Mucosa of rectum (tissue), 2 donors: ENCODE measurements around the gene PGA3.
"Not testable (repeated sequence)": the region's sequence is repeated elsewhere in the genome, so short reads cannot be mapped to it uniquely, and the experiment has no call there.

Experiments used
- H3K27ac ChIP-seq, 2 donors: one replicate each; pipeline ENCODE4 v1.7.0; 2013; ENCODE audit warnings: inconsistent platforms in 2 of 2, low read depth in 2 of 2, low read length in 2 of 2
- H3K27me3 ChIP-seq, 2 donors: one replicate each; pipeline ENCODE4 v1.7.0; 2013; ENCODE audit warnings: low read length in 2 of 2; ENCODE audit not compliant: control insufficient read depth in 2 of 2, insufficient read depth in 2 of 2
- H3K36me3 ChIP-seq, 2 donors: one replicate each; pipeline ENCODE4 v1.7.0; 2013; ENCODE audit warnings: low read length in 2 of 2; ENCODE audit not compliant: control insufficient read depth in 2 of 2, insufficient read depth in 2 of 2
- H3K4me1 ChIP-seq, 2 donors: one replicate each; pipeline ENCODE4 v1.7.0; 2013; ENCODE audit warnings: low read length in 2 of 2, mild to moderate bottlenecking in 1 of 2; ENCODE audit not compliant: control insufficient read depth in 2 of 2, insufficient read depth in 2 of 2
- H3K4me3 ChIP-seq, 2 donors: one replicate each; pipeline ENCODE4 v1.7.0; 2013; ENCODE audit warnings: low read length in 2 of 2
- H3K9ac ChIP-seq, 2 donors: one replicate each; pipeline ENCODE4 v1.7.0; 2013; ENCODE audit warnings: low read length in 2 of 2, low read depth in 1 of 2, mild to moderate bottlenecking in 1 of 2
- H3K9me3 ChIP-seq, 2 donors: one replicate each; pipeline ENCODE4 v1.7.0; 2013; ENCODE audit warnings: low read length in 2 of 2; ENCODE audit not compliant: control insufficient read depth in 2 of 2
- donor health status: healthy.
- donor health status: Normal muscosa, but diverticular disease.

The PGA3 gene

GRCh38 chr11:61187505-61188130 is 15.7 kb upstream of the PGA3 start:
- H3K36me3 ChIP-seq = no peaks in the 10 kb centered on the region
- no peak overlapping the region for H3K4me3 ChIP-seq
- no peaks in the 10 kb centered on the region for H3K9me3 ChIP-seq
- H3K27ac ChIP-seq = no peak overlapping the region
- no peak overlapping the region for H3K9ac ChIP-seq
- no peaks in the 10 kb centered on the region for H3K4me1 ChIP-seq
- no peaks in the 10 kb centered on the region for H3K27me3 ChIP-seq

DNA sequence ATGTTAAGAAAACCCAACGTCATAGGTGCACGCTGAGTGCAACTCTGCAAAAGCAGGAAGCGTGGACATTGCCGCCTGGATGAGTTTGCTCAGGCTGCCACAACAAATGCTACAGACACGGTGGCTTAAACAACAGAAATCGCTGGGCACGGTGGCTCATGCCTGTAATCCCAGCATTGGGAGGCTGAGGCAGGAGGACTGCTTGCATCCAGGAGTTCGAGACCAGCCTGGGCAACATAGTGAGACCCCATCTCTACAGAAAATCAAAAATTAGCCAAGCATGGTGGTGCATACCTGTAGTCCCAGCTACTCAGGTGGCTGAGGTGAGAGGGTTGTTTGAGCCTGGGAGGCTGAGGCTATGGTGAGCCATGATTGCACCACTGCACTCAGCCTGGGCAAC is 13.4 kb upstream of the PGA3 start:
- Histone ChIP-seq H3K36me3 (no peaks in the 10 kb centered on the region), H3K9me3 (no peaks in the 10 kb centered on the region), H3K27ac (no peak overlapping the region), H3K4me3 (no peak overlapping the region), H3K4me1 (no peaks in the 10 kb centered on the region), H3K9ac (no peak overlapping the region), H3K27me3 (no peaks in the 10 kb centered on the region)

DNA sequence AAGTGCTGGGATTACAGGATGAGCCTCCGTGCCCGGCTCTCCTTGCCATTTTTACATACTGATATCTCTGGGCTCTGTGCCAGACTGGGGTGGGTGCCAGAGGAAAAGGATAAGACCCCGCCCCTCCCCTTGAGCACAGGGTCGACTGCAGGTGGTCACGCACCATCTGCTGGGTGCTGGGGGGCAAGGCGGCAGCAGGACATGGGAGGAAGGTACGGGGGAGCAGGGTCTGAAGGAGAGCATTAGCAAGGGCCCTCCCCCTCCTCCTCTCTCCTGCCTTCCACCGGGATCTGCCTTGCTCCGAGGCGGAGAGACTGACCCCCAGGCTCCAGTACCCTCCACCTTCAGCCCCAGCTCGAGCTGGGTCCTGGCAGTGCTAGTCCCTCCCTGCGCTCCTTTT is 9.7 kb upstream of the PGA3 start:
- Histone ChIP-seq H3K36me3 (no peaks in the 10 kb centered on the region), H3K27me3 (no peaks in the 10 kb centered on the region), H3K9me3 (no peaks in the 10 kb centered on the region), H3K9ac (no peak overlapping the region), H3K27ac (no peak overlapping the region), H3K4me3 (no peak overlapping the region), H3K4me1 (no peaks in the 10 kb centered on the region)

- Histone ChIP-seq H3K9ac (no peak overlapping the region), H3K4me3 (no peak overlapping the region), H3K27me3 (no peaks in the 10 kb centered on the region), H3K36me3 (no peaks in the 10 kb centered on the region), H3K27ac (no peak overlapping the region), H3K9me3 (no peaks in the 10 kb centered on the region), H3K4me1 (no peaks in the 10 kb centered on the region)
Observed at GRCh38 chr11:61194169-61194671, 9.1 kb upstream of the PGA3 start.

- Histone ChIP-seq H3K27ac (no peak overlapping the region), H3K4me3 (no peak overlapping the region), H3K9me3 (no peaks in the 10 kb centered on the region), H3K36me3 (no peaks in the 10 kb centered on the region), H3K9ac (no peak overlapping the region), H3K27me3 (no peaks in the 10 kb centered on the region), H3K4me1 (no peaks in the 10 kb centered on the region)
Observed at GRCh38 chr11:61194981-61195695, 8.2 kb upstream of the PGA3 start.

- Histone ChIP-seq H3K9me3 (no peaks in the 10 kb centered on the region), H3K4me1 (no peaks in the 10 kb centered on the region), H3K4me3 (no peak overlapping the region), H3K9ac (no peak overlapping the region), H3K27ac (no peak overlapping the region), H3K36me3 (no peaks in the 10 kb centered on the region), H3K27me3 (no peaks in the 10 kb centered on the region)
Observed at GRCh38 chr11:61195719-61196118, 7.6 kb upstream of the PGA3 start.

DNA sequence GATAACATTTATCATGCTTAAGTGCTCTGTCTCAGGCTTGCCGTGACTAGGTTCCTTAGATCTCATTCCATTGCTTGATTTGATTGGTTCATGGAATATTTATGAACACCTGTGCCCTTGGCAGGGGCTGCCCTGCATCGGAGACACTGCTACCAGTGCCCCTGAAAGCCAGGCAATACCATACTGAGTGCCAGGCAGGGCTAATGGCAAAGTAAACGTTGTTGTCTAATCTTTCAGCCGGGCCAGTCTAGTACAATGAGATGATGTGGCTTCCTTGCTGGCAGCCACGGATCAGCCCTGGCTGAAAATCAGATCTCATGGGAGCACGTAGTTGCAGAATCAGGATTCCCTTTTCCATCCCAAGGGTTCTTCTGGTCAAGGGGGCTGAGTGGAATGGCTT is 5.0 kb upstream of the PGA3 start:
- Histone ChIP-seq H3K36me3 (no peaks in the 10 kb centered on the region), H3K9me3 (no peaks in the 10 kb centered on the region), H3K27me3 (no peaks in the 10 kb centered on the region), H3K9ac (no peak overlapping the region), H3K4me1 (no peaks in the 10 kb centered on the region), H3K4me3 (no peak overlapping the region), H3K27ac (no peak overlapping the region)

DNA sequence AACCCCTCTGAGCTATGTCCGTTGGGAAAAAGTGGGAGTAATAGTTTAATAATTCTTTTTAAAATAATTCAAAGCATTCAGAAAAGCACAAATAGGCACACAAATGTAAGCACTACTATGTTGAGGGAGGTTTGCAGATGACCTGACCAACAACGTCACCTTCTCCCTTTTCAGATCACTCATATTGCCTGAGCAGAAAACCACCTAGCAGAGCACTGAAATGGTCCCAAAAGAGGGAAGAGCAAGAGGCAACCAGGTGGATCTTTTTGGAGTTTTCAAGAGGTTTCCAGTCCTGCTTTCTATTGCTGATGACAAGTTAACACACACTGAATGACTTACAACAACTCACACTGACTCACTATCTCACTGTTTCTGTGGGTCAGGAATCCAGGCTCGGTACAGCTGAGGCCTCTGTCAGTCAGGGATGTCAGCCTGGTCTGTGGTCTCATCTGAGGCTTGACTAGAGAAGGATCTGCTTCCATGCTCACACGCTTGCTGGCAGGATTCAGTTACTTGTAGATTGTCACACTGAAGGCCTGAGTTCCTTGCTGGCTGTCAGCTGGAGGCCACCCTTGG is 4.3 kb upstream of the PGA3 start:
- no peaks in the 10 kb centered on the region for H3K27me3 ChIP-seq
- no peaks in the 10 kb centered on the region for H3K9me3 ChIP-seq
- H3K4me3 ChIP-seq = no peak overlapping the region
- H3K27ac ChIP-seq = no peak overlapping the region
- H3K36me3 ChIP-seq = no peaks in the 10 kb centered on the region
- no peak overlapping the region for H3K9ac ChIP-seq
- no peaks in the 10 kb centered on the region for H3K4me1 ChIP-seq

- Histone ChIP-seq H3K27ac (no peak overlapping the region), H3K36me3 (no peaks in the 10 kb centered on the region), H3K27me3 (no peaks in the 10 kb centered on the region), H3K4me1 (no peaks in the 10 kb centered on the region), H3K4me3 (no peak overlapping the region), H3K9ac (no peak overlapping the region), H3K9me3 (no peaks in the 10 kb centered on the region)
Observed at GRCh38 chr11:61201476-61201875, 1.8 kb upstream of the PGA3 start.

DNA sequence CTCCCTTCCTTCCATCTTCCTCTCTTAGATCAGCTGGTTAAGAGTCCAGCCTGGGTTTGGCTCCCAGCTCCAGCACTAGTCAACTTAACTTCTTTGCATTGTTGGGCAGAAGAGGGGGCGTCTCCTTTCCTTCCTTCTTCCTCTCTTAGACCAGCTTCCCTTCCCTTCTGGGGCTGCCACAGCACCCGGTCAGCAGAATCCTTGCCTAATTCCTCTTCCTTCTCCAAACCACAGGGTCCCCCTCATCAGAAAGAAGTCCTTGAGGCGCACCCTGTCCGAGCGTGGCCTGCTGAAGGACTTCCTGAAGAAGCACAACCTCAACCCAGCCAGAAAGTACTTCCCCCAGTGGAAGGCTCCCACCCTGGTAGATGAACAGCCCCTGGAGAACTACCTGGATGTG is 558 bp downstream of the PGA3 start:
- H3K36me3 ChIP-seq, H3K9me3 ChIP-seq, H3K27me3 ChIP-seq, H3K9ac ChIP-seq, H3K4me1 ChIP-seq, H3K4me3 ChIP-seq, H3K27ac ChIP-seq: not testable (repeated sequence)
